Measurements from ENCODE around the gene SEC22C.

SEC22C gene

DNA sequence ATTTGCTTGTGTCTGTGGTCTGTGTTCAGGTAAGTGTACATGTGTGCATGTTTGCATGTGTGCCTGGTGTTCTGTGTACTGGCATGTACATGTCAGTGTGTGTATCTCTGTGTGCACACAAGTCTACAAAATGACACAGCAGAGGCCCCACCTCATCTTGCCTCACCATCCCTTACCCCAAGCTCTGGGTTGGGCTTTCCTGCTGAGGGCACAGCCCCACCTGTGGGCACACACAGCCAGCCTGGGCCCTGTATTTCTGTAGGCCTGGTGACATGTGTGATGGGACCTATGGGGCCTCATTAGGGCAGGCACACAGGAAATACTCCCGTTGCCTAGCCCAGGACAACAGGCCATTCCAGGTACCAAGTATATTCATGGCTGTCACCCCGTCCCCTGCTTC is 65.8 kb downstream of the SEC22C start:
- H3K4me3 ChIP-seq (ENCODE audit: low read depth, low read length) = no peak overlapping the region

DNA sequence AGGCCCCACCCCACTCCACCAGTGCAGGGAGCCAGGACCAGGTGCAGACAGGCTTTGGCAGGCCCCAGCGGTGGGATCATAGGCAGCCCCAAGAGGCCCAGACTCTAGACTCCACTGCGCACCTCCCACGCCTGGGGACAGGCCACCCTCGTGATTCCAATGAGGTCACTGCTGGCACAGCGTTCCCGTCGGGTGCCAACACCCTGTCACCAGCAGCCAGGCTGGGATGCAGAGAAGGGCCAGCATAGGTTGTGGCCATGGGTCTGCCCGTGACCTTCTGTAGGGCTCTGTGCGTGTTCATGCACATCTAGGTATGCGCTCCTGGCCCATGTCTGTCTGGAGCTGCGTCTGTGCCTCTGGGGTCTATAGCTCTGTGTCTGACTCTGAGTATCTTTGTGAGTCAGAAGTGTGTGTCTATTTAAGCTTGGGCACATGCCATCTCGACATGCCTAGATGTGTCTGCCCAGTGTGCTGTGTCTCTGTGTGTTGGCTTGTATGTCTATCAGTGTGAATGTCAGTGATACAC is 66.3 kb downstream of the SEC22C start:
- no peak overlapping the region for H3K4me3 ChIP-seq (ENCODE audit: low read depth, low read length)

DNA sequence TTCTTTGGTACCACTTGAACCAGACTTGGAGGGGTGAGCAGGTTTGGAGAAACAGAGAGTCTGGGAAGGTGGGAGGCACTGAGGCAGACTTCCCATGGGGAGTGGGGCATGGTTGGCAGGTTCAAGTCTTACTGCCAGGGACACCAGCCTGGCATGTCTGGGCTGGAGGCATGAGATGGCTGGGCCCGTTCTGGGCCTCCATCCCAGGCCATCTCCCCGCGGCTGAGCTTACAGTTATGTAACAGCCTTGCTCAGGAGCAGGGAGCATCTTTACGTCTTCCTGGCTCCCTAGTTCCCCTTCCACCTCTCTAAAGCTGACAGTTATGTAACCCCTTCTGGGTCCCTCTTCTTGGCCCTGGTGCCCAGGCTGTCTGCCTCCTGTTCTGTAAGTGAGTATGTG is 66.9 kb downstream of the SEC22C start:
- H3K4me3 ChIP-seq (ENCODE audit: low read depth, low read length) = no peak overlapping the region

DNA sequence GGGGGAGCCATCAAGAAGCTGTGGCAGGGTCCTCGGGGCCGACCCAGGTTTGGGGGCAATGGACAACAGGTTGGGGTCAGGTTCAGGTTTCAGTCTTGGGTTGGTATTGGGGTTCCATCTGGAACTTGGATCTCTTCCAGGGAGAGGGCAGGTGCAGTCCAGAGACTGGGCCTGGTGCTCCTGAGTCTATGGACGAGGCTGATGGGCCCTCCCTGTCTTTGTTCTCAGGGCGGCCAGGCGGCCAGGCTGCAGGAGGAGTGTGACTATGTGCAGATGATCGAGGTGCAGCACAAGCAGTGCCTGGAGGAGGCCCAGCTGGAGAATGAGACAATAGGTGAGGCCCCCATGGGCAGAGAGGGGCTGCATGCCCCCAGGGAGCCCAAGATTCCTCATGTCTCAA is 68.2 kb downstream of the SEC22C start:
- H3K4me3 ChIP-seq (ENCODE audit: low read depth, low read length) = no peak overlapping the region

DNA sequence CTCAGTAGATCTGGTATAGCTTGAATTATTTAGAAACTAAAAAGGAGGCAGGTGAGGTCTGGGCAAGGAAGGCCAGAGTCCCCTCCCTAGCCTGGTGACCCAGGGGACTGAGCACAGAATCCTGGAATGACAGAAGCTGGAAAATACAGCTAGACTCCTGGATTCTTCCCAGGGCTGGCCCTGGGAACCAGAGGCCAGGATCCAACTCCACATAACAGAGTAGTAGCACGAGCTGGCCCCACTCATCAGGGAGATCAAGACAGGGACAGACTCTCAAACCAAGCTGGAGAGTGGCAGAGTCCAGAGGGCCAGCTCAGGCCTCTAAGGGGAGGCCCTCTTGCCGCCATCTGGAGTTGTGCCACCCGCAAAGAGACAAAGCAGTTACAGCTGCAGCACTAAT is 68.6 kb downstream of the SEC22C start:
- no peak overlapping the region for H3K4me3 ChIP-seq (ENCODE audit: low read depth, low read length)

DNA sequence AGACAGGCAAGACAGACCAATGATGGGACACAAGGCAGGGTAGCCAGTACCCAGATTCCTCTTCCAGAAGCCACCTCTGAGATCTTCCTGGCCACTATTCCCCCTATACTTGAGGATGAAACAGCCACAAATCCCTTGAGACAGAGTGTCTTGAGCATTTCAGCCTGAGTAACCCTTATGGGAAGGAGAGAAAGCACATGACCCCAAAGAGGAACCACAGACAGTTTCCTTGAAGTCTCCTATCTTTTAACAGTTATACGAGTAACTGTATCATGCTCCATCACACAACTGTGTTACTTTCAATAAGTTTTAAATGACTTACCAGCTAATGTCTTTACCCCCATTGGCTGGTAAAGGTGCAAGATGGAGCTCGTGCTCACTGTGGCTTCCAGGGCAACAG is 70.0 kb downstream of the SEC22C start:
- H3K4me3 ChIP-seq (ENCODE audit: low read depth, low read length) = no peak overlapping the region

DNA sequence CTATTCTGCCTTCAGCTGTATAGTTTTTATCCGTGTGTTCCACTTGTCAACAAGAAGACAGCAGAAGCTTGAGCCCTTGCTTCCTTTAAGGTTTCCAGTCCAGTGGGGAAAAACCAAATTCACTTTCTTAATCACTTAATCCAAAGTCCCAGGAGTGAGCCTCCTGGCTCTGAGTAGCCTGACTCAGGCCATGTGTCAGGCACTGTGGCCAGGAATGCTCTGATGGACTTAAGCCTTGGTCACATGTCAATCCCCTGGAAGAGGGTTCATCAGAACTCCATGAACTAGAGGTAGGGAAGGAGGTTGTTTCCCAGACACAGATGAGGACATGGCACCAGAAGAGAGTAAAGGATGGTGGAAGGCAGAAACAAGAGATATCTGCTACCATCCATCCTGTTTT is 70.6 kb downstream of the SEC22C start:
- H3K4me3 ChIP-seq (ENCODE audit: low read depth, low read length) = no peak overlapping the region

DNA sequence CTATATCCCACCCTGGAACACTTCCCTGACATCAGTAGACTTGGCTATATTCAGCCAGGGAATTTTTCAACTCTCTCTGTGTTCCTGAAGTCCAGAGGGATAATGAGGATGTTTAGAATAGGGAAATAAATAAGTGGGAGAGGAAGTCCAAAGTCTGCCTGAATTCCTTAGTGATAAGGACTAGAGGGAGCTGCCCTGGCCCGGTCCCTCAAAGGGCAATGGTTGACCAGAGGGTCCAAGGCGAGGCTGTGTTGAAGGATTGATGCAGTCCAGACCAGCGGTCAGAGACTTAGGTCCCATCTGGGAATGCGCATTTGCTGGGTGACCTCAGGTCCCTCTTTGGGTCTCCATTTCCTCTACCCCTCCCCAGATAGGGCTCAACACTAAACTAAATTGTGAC is 71.4 kb downstream of the SEC22C start:
- H3K4me3 ChIP-seq (ENCODE audit: low read depth, low read length) = no peak overlapping the region

DNA sequence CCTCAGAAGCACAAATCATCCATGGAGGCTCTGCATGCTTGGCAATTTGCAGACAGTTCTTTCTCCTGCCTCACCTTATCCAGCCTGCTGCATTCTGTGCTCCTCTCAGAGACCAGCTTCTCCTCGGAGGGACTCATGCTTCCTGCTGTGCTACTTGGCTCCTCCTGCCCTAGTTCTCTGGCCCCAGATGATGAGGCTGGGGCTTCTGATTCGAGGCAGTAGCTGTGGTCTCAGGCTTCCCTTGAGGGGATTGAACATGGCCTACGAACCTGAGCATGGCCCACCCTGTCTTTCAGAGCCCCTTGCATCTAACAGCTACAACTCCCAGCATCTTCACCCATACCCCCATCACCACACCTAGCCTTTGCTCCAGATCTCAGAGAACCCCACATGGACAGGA is 72.7 kb downstream of the SEC22C start:
- no peak overlapping the region for H3K4me3 ChIP-seq (ENCODE audit: low read depth, low read length)

DNA sequence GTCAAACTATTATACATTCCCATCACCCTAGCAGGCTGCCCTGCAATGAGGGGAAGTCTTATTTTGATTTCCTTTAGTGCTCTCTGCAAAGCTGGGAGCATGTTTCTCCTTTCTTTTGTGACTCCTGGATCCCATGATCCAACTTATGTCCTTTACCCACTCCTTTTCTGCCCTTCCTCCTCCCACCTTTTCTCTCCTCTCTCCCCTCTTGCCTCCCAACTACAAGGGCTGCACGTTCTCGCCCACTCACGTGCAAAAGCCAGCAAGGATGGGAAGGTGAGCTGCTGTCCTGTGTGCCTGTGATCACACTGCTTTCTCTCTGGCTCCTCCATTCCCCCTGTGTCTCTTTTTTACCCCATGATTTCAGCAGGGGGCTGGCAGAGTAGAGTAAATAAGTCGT is 73.2 kb downstream of the SEC22C start:
- H3K4me3 ChIP-seq (ENCODE audit: low read depth, low read length) = no peak overlapping the region

DNA sequence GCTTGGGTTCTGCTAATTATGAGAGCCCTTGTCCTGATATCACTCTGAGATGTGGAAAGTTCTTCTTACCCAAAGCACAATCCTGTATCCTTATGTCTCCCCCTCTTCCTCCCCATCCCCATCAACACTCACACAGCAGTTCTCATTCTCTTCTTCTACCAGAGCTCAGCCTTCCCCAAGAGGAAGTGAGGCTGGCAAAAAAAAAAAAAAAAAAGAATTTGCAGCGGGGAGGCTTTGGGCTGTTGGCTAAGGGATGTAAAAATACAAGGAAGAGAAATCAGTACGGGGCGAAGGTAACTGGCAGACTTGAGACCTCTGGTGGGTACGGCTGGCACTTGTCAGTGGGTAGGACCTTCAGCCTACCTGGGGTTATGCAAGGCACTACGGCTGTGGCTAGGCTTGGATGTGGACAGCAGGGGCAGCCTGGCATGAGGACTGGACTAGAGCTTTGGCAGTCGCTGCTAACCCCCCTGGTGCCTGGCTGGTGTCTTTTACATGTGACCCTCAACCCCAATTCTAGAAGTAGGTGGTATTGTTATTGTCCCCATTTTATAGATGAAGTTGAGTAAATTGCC is 73.9 kb downstream of the SEC22C start:
- no peak overlapping the region for H3K4me3 ChIP-seq (ENCODE audit: low read depth, low read length)

DNA sequence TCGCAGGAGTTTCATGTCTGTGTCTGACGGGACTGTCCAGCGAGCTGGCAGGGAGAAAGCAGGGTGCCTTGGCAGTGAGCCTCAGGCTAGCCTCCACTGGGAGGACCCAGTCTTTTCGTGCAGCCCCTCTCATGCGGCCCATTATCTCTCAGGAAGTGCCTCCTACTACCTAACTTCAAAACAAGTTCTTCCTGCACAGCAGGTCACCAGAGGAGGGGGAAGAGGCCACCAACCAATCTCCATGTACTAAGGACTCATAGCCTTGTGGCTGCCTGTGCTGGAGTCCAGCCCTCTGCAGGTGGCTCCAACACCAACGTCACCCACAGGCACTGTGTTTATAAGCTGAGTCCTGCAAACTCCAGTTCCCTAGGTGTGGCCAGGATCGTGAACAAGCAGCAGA is 74.5 kb downstream of the SEC22C start:
- no peak overlapping the region for H3K4me3 ChIP-seq (ENCODE audit: low read depth, low read length)

DNA sequence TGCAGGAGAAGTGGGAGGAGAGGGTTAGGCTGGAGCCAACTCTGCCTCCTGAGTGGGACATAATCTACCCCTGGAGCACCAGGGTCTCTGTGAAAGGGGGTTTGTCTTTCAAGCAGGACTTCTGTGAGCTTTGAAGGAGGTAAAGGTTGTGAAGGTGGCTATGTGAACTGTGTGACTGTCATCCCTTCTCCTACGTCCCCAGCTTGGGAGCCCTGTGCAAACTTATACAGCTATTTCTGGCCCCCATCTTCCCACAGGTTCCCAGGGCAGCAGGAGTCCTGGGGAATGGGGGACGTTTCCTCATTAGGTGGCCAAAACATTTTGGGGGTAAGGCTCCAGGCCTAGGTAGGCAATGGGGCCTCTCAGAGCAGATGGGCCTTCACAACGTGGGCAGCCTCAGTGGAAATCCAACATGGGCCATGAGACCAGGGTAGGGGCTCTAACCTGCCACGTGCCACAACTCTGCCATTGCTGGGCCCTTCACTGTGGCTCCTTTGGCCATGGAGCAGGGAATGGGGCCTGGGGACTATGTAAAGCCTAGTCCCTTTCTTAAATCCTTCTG is 75.8 kb downstream of the SEC22C start:
- H3K4me3 ChIP-seq (ENCODE audit: low read depth, low read length) = no peak overlapping the region

DNA sequence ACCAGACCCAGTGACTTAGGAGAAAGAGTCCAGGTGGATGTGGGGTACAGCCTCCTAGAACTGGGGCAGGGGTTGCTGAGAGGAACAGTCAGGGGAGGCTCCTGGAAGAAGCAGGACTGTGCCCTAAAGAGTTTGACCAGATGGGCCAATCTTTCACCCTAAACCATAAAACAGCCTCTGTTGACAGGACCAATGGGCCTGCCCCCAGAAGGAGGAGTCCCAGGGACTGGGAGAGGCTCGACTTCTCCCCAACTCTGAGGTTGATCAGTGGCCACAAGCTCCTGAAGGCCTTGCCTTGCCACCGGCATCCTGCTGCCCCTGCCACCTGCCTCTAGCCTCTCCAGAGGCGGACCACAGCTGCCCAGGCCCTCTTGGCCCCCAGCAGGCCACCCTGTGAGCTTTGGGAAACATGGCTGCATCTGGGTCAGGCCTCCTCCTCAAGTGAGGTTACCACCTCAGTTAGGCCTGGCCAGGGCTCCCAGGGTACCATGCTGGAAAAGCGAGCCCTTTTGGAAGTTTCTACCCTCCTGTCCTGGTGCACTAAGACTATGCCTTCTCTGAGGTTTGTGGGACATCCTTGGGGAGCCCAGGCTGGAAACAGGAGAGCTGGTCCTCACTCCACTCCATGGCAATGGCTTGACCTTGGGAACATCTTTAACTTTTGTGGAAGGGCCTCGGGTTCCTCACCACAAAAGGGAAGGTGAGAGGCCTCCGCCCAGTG is 76.5 kb downstream of the SEC22C start:
- H3K4me3 ChIP-seq (ENCODE audit: low read depth, low read length) = no peak overlapping the region

DNA sequence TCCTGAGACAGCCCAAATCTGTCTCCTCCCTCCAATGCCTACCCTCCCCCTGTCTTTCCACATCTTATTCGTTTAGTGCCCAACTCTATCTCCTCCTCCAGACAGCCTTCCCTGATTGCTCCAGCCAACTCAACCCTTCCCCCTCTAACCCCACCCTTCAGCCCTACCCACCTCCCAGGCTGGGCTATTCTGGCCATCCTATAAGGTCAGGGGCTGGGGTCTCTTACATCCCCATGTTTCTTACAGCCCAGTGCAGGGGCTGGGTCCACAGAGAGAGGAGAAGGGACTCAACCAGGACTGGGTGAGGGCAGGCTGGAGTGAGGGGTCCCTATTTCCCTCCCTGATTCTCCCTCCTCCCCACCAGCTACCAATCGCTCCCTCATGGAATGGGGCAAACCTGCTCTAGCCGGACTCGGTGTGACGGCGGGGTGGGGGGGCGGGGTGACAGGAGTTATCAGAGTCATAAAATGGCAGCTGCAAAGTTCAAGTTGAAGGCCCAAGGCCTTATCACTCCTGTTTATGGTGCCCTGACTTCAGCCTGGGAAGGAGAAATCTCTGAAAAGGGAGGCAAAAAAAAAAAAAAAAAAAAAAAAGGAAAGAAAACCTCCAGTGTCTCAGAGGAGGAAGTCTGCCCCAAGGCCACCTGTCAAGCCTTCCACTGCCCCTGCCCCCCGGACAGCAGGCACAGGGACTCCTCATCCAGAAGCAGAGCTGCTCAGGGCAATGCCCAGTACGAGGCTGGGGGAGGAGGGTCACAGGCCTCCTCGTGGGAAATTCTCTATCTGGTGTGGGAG is 77.2 kb downstream of the SEC22C start:
- H3K4me3 ChIP-seq (ENCODE audit: low read depth, low read length) = no peak overlapping the region

DNA sequence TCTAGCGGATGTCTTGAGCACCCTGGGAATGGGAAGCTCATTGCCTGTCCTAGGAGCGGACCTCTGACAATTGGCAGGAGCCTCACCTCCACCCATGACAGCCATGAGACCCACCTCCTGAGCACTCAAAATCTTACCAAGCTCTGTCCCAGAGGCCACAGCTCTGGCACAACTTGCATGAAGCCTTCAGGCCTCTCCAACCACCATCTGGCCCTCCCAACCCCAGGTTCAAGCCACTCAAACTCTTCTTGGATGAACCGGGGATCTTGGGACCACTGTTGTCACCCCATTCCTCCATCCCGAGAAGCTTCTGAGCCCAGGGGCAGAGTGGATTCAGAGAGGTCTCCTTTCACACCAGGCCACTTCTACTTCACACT is 77.8 kb downstream of the SEC22C start:
- no peak overlapping the region for H3K4me3 ChIP-seq (ENCODE audit: low read depth, low read length)

DNA sequence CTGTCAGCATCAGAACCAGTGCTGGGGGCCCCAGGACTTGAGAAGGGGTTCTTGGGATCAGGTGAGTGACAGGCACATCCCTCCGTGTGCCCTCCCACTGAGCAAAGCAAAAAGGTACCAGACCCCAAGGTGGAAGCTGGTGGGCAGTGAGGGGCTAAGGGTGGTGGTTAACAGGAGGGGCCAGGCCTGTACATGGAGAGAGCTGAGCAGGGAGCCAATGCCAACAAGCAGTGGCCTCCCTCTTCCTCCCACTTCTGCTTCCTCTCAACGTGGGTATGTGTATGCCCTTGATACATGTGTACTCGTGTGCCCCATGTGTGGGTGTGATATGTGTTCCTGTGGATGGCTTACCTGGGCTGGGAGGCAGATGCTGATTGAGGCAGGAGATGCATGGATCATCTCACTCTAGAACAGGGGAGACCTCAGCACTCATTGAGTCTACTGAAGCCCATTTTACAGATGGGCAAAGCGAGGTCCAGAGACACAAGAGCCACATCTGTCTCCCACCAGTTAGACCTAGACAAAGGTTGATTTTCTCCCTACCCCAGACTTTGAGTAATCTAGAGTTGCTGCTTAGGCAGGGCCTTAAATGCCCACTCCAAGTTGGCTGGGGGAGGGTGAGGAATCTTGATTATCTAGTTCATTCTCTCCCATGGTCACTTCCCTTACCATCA is 78.4 kb downstream of the SEC22C start:
- H3K4me3 ChIP-seq (ENCODE audit: low read depth, low read length) = no peak overlapping the region

DNA sequence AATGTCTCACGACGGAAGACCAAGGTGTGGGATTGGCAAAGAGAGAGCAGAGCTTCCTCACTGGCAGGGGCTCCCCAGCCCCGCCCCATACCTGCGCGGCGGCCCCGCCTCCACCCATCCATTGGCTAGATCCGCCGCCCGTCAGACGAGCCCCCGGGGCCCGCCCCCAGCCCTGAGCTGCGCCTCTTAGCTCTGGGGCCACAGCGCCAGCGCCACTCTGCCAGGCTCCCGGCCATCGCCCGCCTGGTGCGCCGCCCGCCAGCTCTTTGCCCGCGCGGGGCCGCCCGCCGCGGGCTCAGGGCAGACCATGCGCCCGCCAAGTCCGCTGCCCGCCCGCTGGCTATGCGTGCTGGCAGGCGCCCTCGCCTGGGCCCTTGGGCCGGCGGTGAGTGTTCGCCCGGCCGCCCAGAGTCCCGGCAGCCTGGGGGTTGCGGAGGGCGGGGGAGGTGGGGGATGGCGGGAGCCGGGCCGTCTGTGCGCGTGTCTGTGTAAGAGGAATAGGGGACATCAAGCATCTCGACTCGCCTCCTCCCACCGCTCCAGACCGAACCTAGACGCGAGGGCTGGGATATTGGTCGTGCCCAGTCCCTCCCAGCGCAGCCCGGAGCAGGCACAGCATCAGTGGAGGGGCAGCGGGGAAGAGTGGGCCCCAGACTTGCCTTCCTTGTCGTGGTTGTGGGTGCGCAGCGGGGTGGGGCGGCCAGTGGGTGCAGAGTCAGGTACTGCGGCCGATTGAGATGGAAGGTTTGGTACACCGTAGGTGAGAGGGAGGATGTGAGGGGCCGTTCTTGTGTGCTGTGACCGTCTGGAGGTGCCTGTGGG is 79.1 kb downstream of the SEC22C start, which contains the start of gene VIPR1:
TSS of gene VIPR1 (plus strand) at position 215 of the 822 bp plus-strand sequence. CDS start at position 308, 93 bp downstream.
- H3K4me3 ChIP-seq (ENCODE audit: low read depth, low read length) = peak within 1 kb of the TSS; percentile 50

DNA sequence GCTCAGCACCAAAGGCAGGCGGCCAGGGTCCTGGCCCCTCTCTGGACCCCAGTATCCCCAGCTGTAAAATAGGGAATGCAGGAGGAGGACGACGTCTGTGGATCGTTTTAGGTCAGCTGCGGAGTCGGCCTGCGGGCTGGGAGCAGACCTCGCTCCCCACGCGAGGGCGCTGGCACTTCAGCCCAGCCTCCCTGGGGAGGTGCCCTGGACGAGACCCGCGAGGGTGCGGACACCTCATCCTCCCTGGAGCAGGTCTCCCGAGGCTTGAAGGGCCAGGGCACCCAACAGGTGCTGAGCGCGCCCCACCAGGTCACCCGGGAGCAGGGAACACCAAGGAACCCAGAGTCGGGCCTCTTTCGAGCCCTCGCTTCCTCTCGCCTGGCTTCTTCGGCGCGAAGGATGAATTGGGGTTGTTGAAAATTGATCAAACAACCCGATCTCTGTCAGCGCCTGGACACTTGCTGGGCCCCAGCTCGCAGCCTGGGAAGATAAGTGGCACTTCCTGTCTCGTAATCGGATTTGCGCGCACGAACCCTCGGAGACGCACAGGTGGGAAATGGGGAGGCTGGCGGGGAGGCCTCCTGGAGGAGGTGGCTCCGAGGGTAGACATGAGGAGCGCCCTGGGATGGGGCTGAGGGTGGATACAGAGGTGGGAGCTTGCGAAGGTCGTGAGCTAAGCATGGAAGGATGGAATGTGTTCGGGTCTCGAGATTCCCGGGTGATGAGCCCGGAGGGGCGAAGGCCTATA is 79.9 kb downstream of the SEC22C start:
- peak overlapping the region; percentile 50 for H3K4me3 ChIP-seq (ENCODE audit: low read depth, low read length)

DNA sequence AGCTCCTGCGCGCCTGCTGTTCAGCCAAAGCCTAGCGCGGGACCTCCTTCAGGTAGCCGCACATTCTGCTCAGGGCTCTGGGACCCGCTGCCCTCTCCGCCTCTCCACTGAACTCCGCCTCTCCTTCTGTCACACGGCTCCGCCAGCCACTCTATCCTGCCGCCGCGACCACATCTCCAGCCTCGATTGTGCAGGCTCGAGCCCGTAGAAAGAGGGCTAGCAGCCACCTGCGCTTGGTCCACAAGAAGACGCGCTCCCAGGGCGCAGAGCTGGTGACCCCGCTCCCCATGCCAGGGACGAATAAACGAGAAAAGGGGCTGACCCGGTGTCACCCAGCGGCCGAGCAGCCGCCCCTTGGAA is 80.5 kb downstream of the SEC22C start:
- peak overlapping the region; percentile 50 for H3K4me3 ChIP-seq (ENCODE audit: low read depth, low read length)

All from iPS-11a (cell line).